IMR-90 (cell line): Measurements from ENCODE around the gene NPSR1. TPM values are rescaled to one million over a fixed set of nuclear protein-coding genes. Genes with fewer than 3 reads are reported as not detected.

Experiments
- ATAC-seq: fragments of 200-7000 bp; cut with Tn5 transposase; 2 replicates; pipeline ENCODE4 v1.9.1; 2020; ENCODE audit warnings: low read depth, mild to moderate bottlenecking, moderate library complexity
- BruUV-seq: library from RNA; stranded (reverse); fragments of 400-500 nt; replicated peaks from 2 replicates; lab custom pipeline; 2021; lab: Mats Ljungman, UMichigan
- CTCF ChIA-PET: fragments of 300-600 bp; formaldehyde crosslinking; extraction: SDS; loops from one replicate; lab custom pipeline; 2021; ENCODE audit warnings: antibody characterized with exemption; lab: Yijun Ruan, JAX
- POLR2A ChIA-PET: fragments of 300-600 bp; sonication (Branson Sonifier 250); formaldehyde crosslinking; loops from one replicate; lab custom pipeline; 2022; ENCODE audit warnings: antibody characterized with exemption; ENCODE audit not compliant: unreplicated experiment; lab: Charles Lee
- DNase-seq: peaks from one replicate; pipeline ENCODE4 v3.0.0; 2013
- H2AFZ ChIP-seq: replicated peaks from 2 replicates; pipeline ENCODE3; 2013; ENCODE audit warnings: low read length, mild to moderate bottlenecking; ENCODE audit not compliant: poor library complexity
- H2AK5ac ChIP-seq: 2 replicates; pipeline ENCODE4 v1.6.1; 2013; ENCODE audit warnings: low read depth, low read length, inconsistent platforms
- H2AK9ac ChIP-seq: replicated peaks from 2 replicates; pipeline ENCODE3; 2013; ENCODE audit warnings: mild to moderate bottlenecking, low read depth, low read length, moderate library complexity; ENCODE audit not compliant: poor library complexity
- H2BK120ac ChIP-seq: 2 replicates; pipeline ENCODE4 v1.6.1; 2013; ENCODE audit warnings: low read depth, low read length, inconsistent platforms
- H2BK15ac ChIP-seq: 3 replicates; pipeline ENCODE4 v1.6.1; 2013; ENCODE audit warnings: low read depth, low read length, inconsistent platforms
- H2BK20ac ChIP-seq: 2 replicates; pipeline ENCODE4 v1.6.1; 2013; ENCODE audit warnings: low read depth, mild to moderate bottlenecking, inconsistent platforms, low read length, moderate library complexity
- H2BK5ac ChIP-seq: 2 replicates; pipeline ENCODE4 v1.6.1; 2013; ENCODE audit warnings: mild to moderate bottlenecking, low read depth, low read length, inconsistent platforms; ENCODE audit not compliant: poor library complexity, severe bottlenecking
- H3K14ac ChIP-seq: replicated peaks from 2 replicates; pipeline ENCODE4 v1.6.1; 2013; ENCODE audit warnings: low read depth, low read length, inconsistent platforms
- H3K18ac ChIP-seq: 2 replicates; pipeline ENCODE4 v1.6.1; 2013; ENCODE audit warnings: low read depth, low read length, control low read depth
- H3K23ac ChIP-seq: 2 replicates; pipeline ENCODE4 v1.6.1; 2013; ENCODE audit warnings: low read depth, low read length, inconsistent platforms
- H3K27ac ChIP-seq: 2 replicates; pipeline ENCODE4 v1.5.1; 2013; ENCODE audit warnings: mild to moderate bottlenecking, control low read depth, low read length; ENCODE audit not compliant: insufficient read depth
- H3K27me3 ChIP-seq: 2 replicates; pipeline ENCODE4 v1.6.1; 2013; ENCODE audit warnings: low read length; ENCODE audit not compliant: control insufficient read depth, insufficient read depth
- H3K36me3 ChIP-seq: 2 replicates; pipeline ENCODE4 v1.6.1; 2013; ENCODE audit warnings: low read length, mixed read lengths; ENCODE audit not compliant: control insufficient read depth, insufficient read depth
- H3K4ac ChIP-seq: 2 replicates; pipeline ENCODE4 v1.6.1; 2013; ENCODE audit warnings: low read depth, low read length, inconsistent platforms
- H3K4me1 ChIP-seq: 2 replicates; pipeline ENCODE4 v1.6.1; 2013; ENCODE audit warnings: low read length, mixed read lengths; ENCODE audit not compliant: control insufficient read depth, insufficient read depth
- H3K4me2 ChIP-seq: 2 replicates; pipeline ENCODE4 v1.6.1; 2013; ENCODE audit warnings: low read depth, mild to moderate bottlenecking, control low read depth, low read length, moderate library complexity
- H3K4me3 ChIP-seq: 2 replicates; pipeline ENCODE4 v1.5.1; 2013; ENCODE audit warnings: low read depth, mild to moderate bottlenecking, control low read depth, low read length, moderate library complexity; ENCODE audit not compliant: insufficient read depth
- H3K56ac ChIP-seq: 2 replicates; pipeline ENCODE4 v1.6.1; 2013; ENCODE audit warnings: low read length, inconsistent platforms; ENCODE audit not compliant: insufficient read depth; ENCODE audit errors: extremely low read depth
- H3K79me1 ChIP-seq, 2 experiments: 2 replicates each; pipeline ENCODE4 v1.6.1; 2013; ENCODE audit warnings: low read length in 2 of 2, inconsistent platforms in 1 of 2, low read depth in 1 of 2
- H3K9ac ChIP-seq: 2 replicates; pipeline ENCODE4 v1.6.1; 2013; ENCODE audit warnings: low read depth, low read length, control low read depth
- H3K9me1 ChIP-seq: 2 replicates; pipeline ENCODE4 v1.6.1; 2013; ENCODE audit warnings: low read length, inconsistent platforms; ENCODE audit not compliant: insufficient read depth
- H3K9me3 ChIP-seq: 2 replicates; pipeline ENCODE4 v1.6.1; 2013; ENCODE audit warnings: low read length; ENCODE audit not compliant: control insufficient read depth, insufficient read depth
- H4K20me1 ChIP-seq: 2 replicates; pipeline ENCODE4 v1.6.1; 2013; ENCODE audit warnings: low read length, inconsistent platforms; ENCODE audit not compliant: insufficient read depth
- H4K5ac ChIP-seq: 2 replicates; pipeline ENCODE4 v1.6.1; 2013; ENCODE audit warnings: mild to moderate bottlenecking, low read depth, low read length, control low read depth
- H4K8ac ChIP-seq, 2 experiments: 2 replicates each; pipeline ENCODE4 v1.6.1; 2013; ENCODE audit warnings: low read depth in 2 of 2, low read length in 2 of 2, control low read depth in 1 of 2, inconsistent platforms in 1 of 2
- H4K91ac ChIP-seq: 2 replicates; pipeline ENCODE4 v1.6.1; 2013; ENCODE audit warnings: low read depth, low read length, inconsistent platforms; ENCODE audit not compliant: insufficient read depth
- BHLHE40 ChIP-seq: fragments of 150-350 bp; IDR thresholded peaks from 2 replicates; pipeline ENCODE4 v1.6.1; 2016; ENCODE audit warnings: mild to moderate bottlenecking, low read depth, low read length
- CEBPB ChIP-seq: IDR thresholded peaks from 2 replicates; pipeline ENCODE4 v1.6.1; 2012; ENCODE audit warnings: low read depth, low read length, improper control_type of control experiment
- FOS ChIP-seq: fragments of 150-350 bp; IDR thresholded peaks from 2 replicates; pipeline ENCODE4 v1.6.1; 2016; ENCODE audit warnings: low read depth, low read length
- MAFK ChIP-seq: IDR thresholded peaks from 2 replicates; pipeline ENCODE4 v1.6.1; 2012; ENCODE audit warnings: low read depth, low read length, improper control_type of control experiment
- MAZ ChIP-seq: IDR thresholded peaks from 2 replicates; pipeline ENCODE4 v1.6.1; 2012; ENCODE audit warnings: low read depth, mild to moderate bottlenecking, low read length, improper control_type of control experiment, moderate library complexity, borderline replicate concordance
- MXI1 ChIP-seq: IDR thresholded peaks from 2 replicates; pipeline ENCODE4 v1.6.1; 2012; ENCODE audit warnings: low read depth, mild to moderate bottlenecking, low read length, moderate library complexity, borderline replicate concordance
- POLR2A ChIP-seq: IDR thresholded peaks from 2 replicates; pipeline ENCODE4 v1.6.1; 2012; ENCODE audit warnings: mild to moderate bottlenecking, low read depth, low read length
- SMC3 ChIP-seq: fragments of 150-350 bp; IDR thresholded peaks from 2 replicates; pipeline ENCODE4 v1.6.1; 2016; ENCODE audit warnings: low read depth, mild to moderate bottlenecking, antibody characterized with exemption, low read length, moderate library complexity
- WGBS, 2 experiments: methylation state at CpG; one replicate each; pipeline versions ENCODE4 v1.1.5 to v1.1.7; 2013; ENCODE audit warnings: missing lambda C conversion rate in 2 of 2; ENCODE audit not compliant: insufficient read length in 1 of 2; ENCODE audit errors: extremely low coverage in 2 of 2; 5-methylcytosine and 5-hydroxymethylcytosine counted together
- dilution Hi-C: fragments of 300-500 bp; cut with HindIII; formaldehyde crosslinking; loops from one replicate; pipeline ENCODE4 v1.14.3; 2018; ENCODE audit warnings: low sequenced_read_pairs; ENCODE audit not compliant: unreplicated experiment
- in situ Hi-C: fragments of 300-500 bp; cut with MboI; formaldehyde crosslinking; loops from 3 replicates; pipeline ENCODE4 v1.14.3; 2019; ENCODE audit warnings: low sequenced_read_pairs, inconsistent platforms, mixed read lengths
- intact Hi-C: fragments of 100-400 bp; cut with micrococcal nuclease; formaldehyde crosslinking; loops from 2 replicates; pipeline ENCODE4 v1.10.0; 2022
- polyA plus RNA-seq, 3 experiments: library from polyadenylated mRNA; depleted of rRNA; stranded (reverse); fragments of >200 nt; gene quantifications; 2 replicates each; pipeline ENCODE4 v1.2.3, GENCODE V29; 2012; ENCODE audit warnings: low replicate concordance in 1 of 3
- total RNA-seq: library from RNA; depleted of rRNA; stranded (reverse); fragments of >200 nt; gene quantifications from 2 replicates; pipeline ENCODE4 v1.2.3, GENCODE V29; 2012
- TF ChIP-seq, protein P1 (sequence below): fragments of 150-350 bp; IDR thresholded peaks from 2 replicates; pipeline ENCODE4 v1.6.1; 2017; ENCODE audit warnings: mild to moderate bottlenecking, antibody characterized with exemption, low read length, low read depth
- TF ChIP-seq, protein P2 (sequence below): fragments of 150-350 bp; IDR thresholded peaks from 2 replicates; pipeline ENCODE4 v1.6.1; 2016; ENCODE audit warnings: low read depth, mild to moderate bottlenecking, low read length, moderate library complexity, borderline replicate concordance

The NPSR1 gene
- total and polyA plus RNA-seq, 2 of the 4 experiments (the other 2 are of a cell fraction) = not detected

DNA sequence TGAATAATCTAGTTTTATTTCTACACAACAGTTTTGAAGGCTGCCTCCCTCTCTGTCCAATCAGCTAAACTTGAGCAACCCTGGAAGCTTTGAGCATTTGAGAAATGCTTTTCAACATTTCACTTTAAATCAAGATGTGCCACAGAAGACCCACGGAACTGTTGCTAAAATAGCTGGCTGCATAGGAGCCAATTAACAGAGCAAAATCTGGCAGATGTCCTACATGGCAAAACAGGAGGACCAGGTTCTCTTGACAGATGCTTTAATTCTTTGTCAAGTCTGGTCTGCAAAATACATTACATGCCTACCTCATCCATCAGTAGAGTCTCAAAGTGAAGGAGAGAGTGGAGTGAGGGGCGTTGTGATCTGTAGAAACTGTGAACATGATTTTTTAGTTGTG lies 193.4 kb downstream of the NPSR1 start:
- dilution Hi-C loops (no loop called here), in situ Hi-C loops (no loop called here), intact Hi-C loops (no loop called here)
- no peak overlapping the region for H2AK9ac ChIP-seq
- no peak overlapping the region for H3K4ac ChIP-seq
- no peaks in the 10 kb centered on the region for H3K27me3 ChIP-seq
- no peak overlapping the region for H2BK120ac ChIP-seq
- no peak overlapping the region for H3K18ac ChIP-seq
- H3K9ac ChIP-seq = no peak overlapping the region
- ChIA-PET CTCF (no interaction called here), POLR2A (no interaction called here)
- no peak overlapping the region for H2AK5ac ChIP-seq
- no peak overlapping the region for H4K5ac ChIP-seq
- H2AFZ ChIP-seq = no peak overlapping the region
- H4K20me1 ChIP-seq = no peaks in the 10 kb centered on the region
- BruUV-seq = no TSS peak
- DNase-seq = no peak
- 0 out of 2 replicates have a peak, but pooled peaks cover 1% of the 10 kb centered on the region for H3K4me1 ChIP-seq
- no peak overlapping the region for H3K27ac ChIP-seq
- no peak overlapping the region for H4K91ac ChIP-seq
- no peak overlapping the region for H2BK20ac ChIP-seq
- H3K79me1 ChIP-seq = no peaks in the 10 kb centered on the region
- no peak overlapping the region for H3K56ac ChIP-seq
- H3K14ac ChIP-seq = no peak overlapping the region
- H3K9me1 ChIP-seq = no peaks in the 10 kb centered on the region
- no peaks in the 10 kb centered on the region for H3K9me3 ChIP-seq
- no peaks in the 10 kb centered on the region for H3K36me3 ChIP-seq
- no peak overlapping the region for H3K23ac ChIP-seq
- H2BK15ac ChIP-seq = no peak overlapping the region
- no peak overlapping the region for H4K8ac ChIP-seq
- no peak for ATAC-seq
- H2BK5ac ChIP-seq = no peak overlapping the region
- H3K4me3 ChIP-seq = no peak overlapping the region
- TF ChIP-seq, protein P1, sequence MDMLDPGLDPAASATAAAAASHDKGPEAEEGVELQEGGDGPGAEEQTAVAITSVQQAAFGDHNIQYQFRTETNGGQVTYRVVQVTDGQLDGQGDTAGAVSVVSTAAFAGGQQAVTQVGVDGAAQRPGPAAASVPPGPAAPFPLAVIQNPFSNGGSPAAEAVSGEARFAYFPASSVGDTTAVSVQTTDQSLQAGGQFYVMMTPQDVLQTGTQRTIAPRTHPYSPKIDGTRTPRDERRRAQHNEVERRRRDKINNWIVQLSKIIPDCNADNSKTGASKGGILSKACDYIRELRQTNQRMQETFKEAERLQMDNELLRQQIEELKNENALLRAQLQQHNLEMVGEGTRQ = no peak
- TF ChIP-seq POLR2A (no peak), SMC3 (no peak), MXI1 (no peak), MAZ (no peak), CEBPB (no peak), FOS (no peak), MAFK (no peak), BHLHE40 (no peak)
- TF ChIP-seq, protein P2, sequence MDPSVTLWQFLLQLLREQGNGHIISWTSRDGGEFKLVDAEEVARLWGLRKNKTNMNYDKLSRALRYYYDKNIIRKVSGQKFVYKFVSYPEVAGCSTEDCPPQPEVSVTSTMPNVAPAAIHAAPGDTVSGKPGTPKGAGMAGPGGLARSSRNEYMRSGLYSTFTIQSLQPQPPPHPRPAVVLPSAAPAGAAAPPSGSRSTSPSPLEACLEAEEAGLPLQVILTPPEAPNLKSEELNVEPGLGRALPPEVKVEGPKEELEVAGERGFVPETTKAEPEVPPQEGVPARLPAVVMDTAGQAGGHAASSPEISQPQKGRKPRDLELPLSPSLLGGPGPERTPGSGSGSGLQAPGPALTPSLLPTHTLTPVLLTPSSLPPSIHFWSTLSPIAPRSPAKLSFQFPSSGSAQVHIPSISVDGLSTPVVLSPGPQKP = no peak
- no peak overlapping the region for H3K4me2 ChIP-seq
- 20% methylated on average over 1 of the region's 2 CpGs; no CpG with 5 or more reads in 1 of the 2 experiments for WGBS, 2 experiments
